GM08714 (cell line): ENCODE measurements around the gene SLC22A6.

Experiments
- H3K4me3 ChIP-seq: fragments of 200-500 bp; sonication (Bioruptor generic); 2 replicates; pipeline ENCODE4 v1.5.1; 2014; ENCODE audit warnings: mild to moderate bottlenecking, low read length, inconsistent platforms
- ZNF274 ChIP-seq: IDR thresholded peaks from 2 replicates; pipeline ENCODE4 v1.6.1; 2012; ENCODE audit warnings: mild to moderate bottlenecking, low read depth, low read length

SLC22A6 gene

GRCh38 chr11:62931499-62932278 lies 53.1 kb downstream of the SLC22A6 start:
- H3K4me3 ChIP-seq, result no peak overlapping the region
- no peak for TF ChIP-seq ZNF274

GRCh38 chr11:62930666-62931065 lies 54.1 kb downstream of the SLC22A6 start:
- TF ChIP-seq ZNF274, result no peak
- no peak overlapping the region for H3K4me3 ChIP-seq

- H3K4me3 ChIP-seq, result no peak overlapping the region
- no peak for TF ChIP-seq ZNF274
Observed at GRCh38 chr11:62930157-62930556, 54.6 kb downstream of the SLC22A6 start.

- no peak overlapping the region for H3K4me3 ChIP-seq
- no peak for TF ChIP-seq ZNF274
Observed at GRCh38 chr11:62928011-62928410, 56.8 kb downstream of the SLC22A6 start.

GRCh38 chr11:62926680-62927455 lies 57.9 kb downstream of the SLC22A6 start:
- TF ChIP-seq ZNF274, result no peak
- no peak overlapping the region for H3K4me3 ChIP-seq
